IMR-90 (cell line): ENCODE results near the gene LTBP1. TPM values are rescaled to one million over a fixed set of nuclear protein-coding genes. Genes with fewer than 3 reads are reported as not detected.

Source experiments
- ATAC-seq: fragments of 200-7000 bp; cut with Tn5 transposase; 2 replicates; pipeline ENCODE4 v1.9.1; 2020; ENCODE audit warnings: low read depth, mild to moderate bottlenecking, moderate library complexity
- BruUV-seq: library from RNA; stranded (reverse); fragments of 400-500 nt; replicated peaks from 2 replicates; lab custom pipeline; 2021; lab: Mats Ljungman, UMichigan
- CTCF ChIA-PET: fragments of 300-600 bp; formaldehyde crosslinking; extraction: SDS; loops from one replicate; lab custom pipeline; 2021; ENCODE audit warnings: antibody characterized with exemption; lab: Yijun Ruan, JAX
- POLR2A ChIA-PET: fragments of 300-600 bp; sonication (Branson Sonifier 250); formaldehyde crosslinking; loops from one replicate; lab custom pipeline; 2022; ENCODE audit warnings: antibody characterized with exemption; ENCODE audit not compliant: unreplicated experiment; lab: Charles Lee
- DNase-seq: peaks from one replicate; pipeline ENCODE4 v3.0.0; 2013
- H2AFZ ChIP-seq: replicated peaks from 2 replicates; pipeline ENCODE3; 2013; ENCODE audit warnings: low read length, mild to moderate bottlenecking; ENCODE audit not compliant: poor library complexity
- H2AK5ac ChIP-seq: 2 replicates; pipeline ENCODE4 v1.6.1; 2013; ENCODE audit warnings: low read depth, low read length, inconsistent platforms
- H2AK9ac ChIP-seq: replicated peaks from 2 replicates; pipeline ENCODE3; 2013; ENCODE audit warnings: mild to moderate bottlenecking, low read depth, low read length, moderate library complexity; ENCODE audit not compliant: poor library complexity
- H2BK120ac ChIP-seq: 2 replicates; pipeline ENCODE4 v1.6.1; 2013; ENCODE audit warnings: low read depth, low read length, inconsistent platforms
- H2BK15ac ChIP-seq: 3 replicates; pipeline ENCODE4 v1.6.1; 2013; ENCODE audit warnings: low read depth, low read length, inconsistent platforms
- H2BK20ac ChIP-seq: 2 replicates; pipeline ENCODE4 v1.6.1; 2013; ENCODE audit warnings: low read depth, mild to moderate bottlenecking, inconsistent platforms, low read length, moderate library complexity
- H2BK5ac ChIP-seq: 2 replicates; pipeline ENCODE4 v1.6.1; 2013; ENCODE audit warnings: mild to moderate bottlenecking, low read depth, low read length, inconsistent platforms; ENCODE audit not compliant: poor library complexity, severe bottlenecking
- H3K14ac ChIP-seq: replicated peaks from 2 replicates; pipeline ENCODE4 v1.6.1; 2013; ENCODE audit warnings: low read depth, low read length, inconsistent platforms
- H3K18ac ChIP-seq: 2 replicates; pipeline ENCODE4 v1.6.1; 2013; ENCODE audit warnings: low read depth, low read length, control low read depth
- H3K23ac ChIP-seq: 2 replicates; pipeline ENCODE4 v1.6.1; 2013; ENCODE audit warnings: low read depth, low read length, inconsistent platforms
- H3K27ac ChIP-seq: 2 replicates; pipeline ENCODE4 v1.5.1; 2013; ENCODE audit warnings: mild to moderate bottlenecking, control low read depth, low read length; ENCODE audit not compliant: insufficient read depth
- H3K27me3 ChIP-seq: 2 replicates; pipeline ENCODE4 v1.6.1; 2013; ENCODE audit warnings: low read length; ENCODE audit not compliant: control insufficient read depth, insufficient read depth
- H3K36me3 ChIP-seq: 2 replicates; pipeline ENCODE4 v1.6.1; 2013; ENCODE audit warnings: low read length, mixed read lengths; ENCODE audit not compliant: control insufficient read depth, insufficient read depth
- H3K4ac ChIP-seq: 2 replicates; pipeline ENCODE4 v1.6.1; 2013; ENCODE audit warnings: low read depth, low read length, inconsistent platforms
- H3K4me1 ChIP-seq: 2 replicates; pipeline ENCODE4 v1.6.1; 2013; ENCODE audit warnings: low read length, mixed read lengths; ENCODE audit not compliant: control insufficient read depth, insufficient read depth
- H3K4me2 ChIP-seq: 2 replicates; pipeline ENCODE4 v1.6.1; 2013; ENCODE audit warnings: low read depth, mild to moderate bottlenecking, control low read depth, low read length, moderate library complexity
- H3K4me3 ChIP-seq: 2 replicates; pipeline ENCODE4 v1.5.1; 2013; ENCODE audit warnings: low read depth, mild to moderate bottlenecking, control low read depth, low read length, moderate library complexity; ENCODE audit not compliant: insufficient read depth
- H3K56ac ChIP-seq: 2 replicates; pipeline ENCODE4 v1.6.1; 2013; ENCODE audit warnings: low read length, inconsistent platforms; ENCODE audit not compliant: insufficient read depth; ENCODE audit errors: extremely low read depth
- H3K79me1 ChIP-seq, 2 experiments: 2 replicates each; pipeline ENCODE4 v1.6.1; 2013; ENCODE audit warnings: low read length in 2 of 2, inconsistent platforms in 1 of 2, low read depth in 1 of 2
- H3K9ac ChIP-seq: 2 replicates; pipeline ENCODE4 v1.6.1; 2013; ENCODE audit warnings: low read depth, low read length, control low read depth
- H3K9me1 ChIP-seq: 2 replicates; pipeline ENCODE4 v1.6.1; 2013; ENCODE audit warnings: low read length, inconsistent platforms; ENCODE audit not compliant: insufficient read depth
- H3K9me3 ChIP-seq: 2 replicates; pipeline ENCODE4 v1.6.1; 2013; ENCODE audit warnings: low read length; ENCODE audit not compliant: control insufficient read depth, insufficient read depth
- H4K20me1 ChIP-seq: 2 replicates; pipeline ENCODE4 v1.6.1; 2013; ENCODE audit warnings: low read length, inconsistent platforms; ENCODE audit not compliant: insufficient read depth
- H4K5ac ChIP-seq: 2 replicates; pipeline ENCODE4 v1.6.1; 2013; ENCODE audit warnings: mild to moderate bottlenecking, low read depth, low read length, control low read depth
- H4K8ac ChIP-seq, 2 experiments: 2 replicates each; pipeline ENCODE4 v1.6.1; 2013; ENCODE audit warnings: low read depth in 2 of 2, low read length in 2 of 2, control low read depth in 1 of 2, inconsistent platforms in 1 of 2
- H4K91ac ChIP-seq: 2 replicates; pipeline ENCODE4 v1.6.1; 2013; ENCODE audit warnings: low read depth, low read length, inconsistent platforms; ENCODE audit not compliant: insufficient read depth
- BHLHE40 ChIP-seq: fragments of 150-350 bp; IDR thresholded peaks from 2 replicates; pipeline ENCODE4 v1.6.1; 2016; ENCODE audit warnings: mild to moderate bottlenecking, low read depth, low read length
- CEBPB ChIP-seq: IDR thresholded peaks from 2 replicates; pipeline ENCODE4 v1.6.1; 2012; ENCODE audit warnings: low read depth, low read length, improper control_type of control experiment
- CHD1 ChIP-seq: IDR thresholded peaks from 2 replicates; pipeline ENCODE4 v1.6.1; 2012; ENCODE audit warnings: low read depth, low read length, improper control_type of control experiment
- FOS ChIP-seq: fragments of 150-350 bp; IDR thresholded peaks from 2 replicates; pipeline ENCODE4 v1.6.1; 2016; ENCODE audit warnings: low read depth, low read length
- MAFK ChIP-seq: IDR thresholded peaks from 2 replicates; pipeline ENCODE4 v1.6.1; 2012; ENCODE audit warnings: low read depth, low read length, improper control_type of control experiment
- MAZ ChIP-seq: IDR thresholded peaks from 2 replicates; pipeline ENCODE4 v1.6.1; 2012; ENCODE audit warnings: low read depth, mild to moderate bottlenecking, low read length, improper control_type of control experiment, moderate library complexity, borderline replicate concordance
- MXI1 ChIP-seq: IDR thresholded peaks from 2 replicates; pipeline ENCODE4 v1.6.1; 2012; ENCODE audit warnings: low read depth, mild to moderate bottlenecking, low read length, moderate library complexity, borderline replicate concordance
- NFE2L2 ChIP-seq: fragments of 150-350 bp; IDR thresholded peaks from 2 replicates; pipeline ENCODE4 v1.6.1; 2016; ENCODE audit warnings: low read depth, mild to moderate bottlenecking, low read length
- POLR2A ChIP-seq: IDR thresholded peaks from 2 replicates; pipeline ENCODE4 v1.6.1; 2012; ENCODE audit warnings: mild to moderate bottlenecking, low read depth, low read length
- RAD21 ChIP-seq: IDR thresholded peaks from 2 replicates; pipeline ENCODE4 v1.6.1; 2012; ENCODE audit warnings: low read length, improper control_type of control experiment
- RCOR1 ChIP-seq: IDR thresholded peaks from 2 replicates; pipeline ENCODE4 v1.6.1; 2012; ENCODE audit warnings: mild to moderate bottlenecking, low read length, improper control_type of control experiment; ENCODE audit not compliant: insufficient replicate concordance
- RFX5 ChIP-seq: IDR thresholded peaks from 2 replicates; pipeline ENCODE4 v1.8.0; 2012; ENCODE audit warnings: low read depth, mild to moderate bottlenecking, low read length, moderate library complexity
- SMC3 ChIP-seq: fragments of 150-350 bp; IDR thresholded peaks from 2 replicates; pipeline ENCODE4 v1.6.1; 2016; ENCODE audit warnings: low read depth, mild to moderate bottlenecking, antibody characterized with exemption, low read length, moderate library complexity
- WGBS, 2 experiments: methylation state at CpG; one replicate each; pipeline versions ENCODE4 v1.1.5 to v1.1.7; 2013; ENCODE audit warnings: missing lambda C conversion rate in 2 of 2; ENCODE audit not compliant: insufficient read length in 1 of 2; ENCODE audit errors: extremely low coverage in 2 of 2; 5-methylcytosine and 5-hydroxymethylcytosine counted together
- dilution Hi-C: fragments of 300-500 bp; cut with HindIII; formaldehyde crosslinking; loops from one replicate; pipeline ENCODE4 v1.14.3; 2018; ENCODE audit warnings: low sequenced_read_pairs; ENCODE audit not compliant: unreplicated experiment
- in situ Hi-C: fragments of 300-500 bp; cut with MboI; formaldehyde crosslinking; loops from 3 replicates; pipeline ENCODE4 v1.14.3; 2019; ENCODE audit warnings: low sequenced_read_pairs, inconsistent platforms, mixed read lengths
- intact Hi-C: fragments of 100-400 bp; cut with micrococcal nuclease; formaldehyde crosslinking; loops from 2 replicates; pipeline ENCODE4 v1.10.0; 2022
- polyA plus RNA-seq, 3 experiments: library from polyadenylated mRNA; depleted of rRNA; stranded (reverse); fragments of >200 nt; gene quantifications; 2 replicates each; pipeline ENCODE4 v1.2.3, GENCODE V29; 2012; ENCODE audit warnings: low replicate concordance in 1 of 3
- total RNA-seq: library from RNA; depleted of rRNA; stranded (reverse); fragments of >200 nt; gene quantifications from 2 replicates; pipeline ENCODE4 v1.2.3, GENCODE V29; 2012
- TF ChIP-seq, protein P1 (sequence below): fragments of 150-350 bp; IDR thresholded peaks from 2 replicates; pipeline ENCODE4 v1.6.1; 2017; ENCODE audit warnings: mild to moderate bottlenecking, antibody characterized with exemption, low read length, low read depth
- TF ChIP-seq, protein P2 (sequence below): fragments of 150-350 bp; IDR thresholded peaks from 2 replicates; pipeline ENCODE4 v1.6.1; 2016; ENCODE audit warnings: low read depth, mild to moderate bottlenecking, low read length, moderate library complexity, borderline replicate concordance
- TF ChIP-seq, protein P3 (sequence below): conservative IDR thresholded peaks from 2 replicates; pipeline ENCODE4 v1.5.1; 2012; ENCODE audit warnings: mild to moderate bottlenecking, low read depth, low read length, improper control_type of control experiment

LTBP1 gene
- total and polyA plus RNA-seq, 2 of the 4 experiments (the other 2 are of a cell fraction) = 235 to 326 TPM

DNA sequence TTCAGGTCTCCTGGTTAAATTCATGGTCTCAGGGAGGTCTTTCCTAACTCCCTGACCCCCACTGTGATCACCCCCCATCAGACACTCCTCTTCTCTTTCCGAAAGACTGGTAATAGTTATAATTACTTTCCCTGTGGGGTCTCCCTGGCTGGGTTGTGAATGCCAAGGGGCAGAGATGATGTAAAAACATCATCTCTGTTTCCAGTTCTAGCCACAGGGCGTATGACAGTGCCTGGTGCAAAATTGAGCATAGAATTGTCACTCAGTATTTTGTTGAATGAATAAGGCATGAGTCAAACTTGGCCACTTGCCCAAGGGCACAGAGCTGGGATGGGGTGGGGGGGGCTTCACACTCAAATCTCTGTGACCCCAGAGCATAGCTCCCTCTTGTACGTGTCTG is 65.2 kb downstream of the LTBP1 start:
- H2AK9ac ChIP-seq = no peak overlapping the region
- no peak overlapping the region for H3K4me2 ChIP-seq
- ATAC-seq (peak; percentile 26; the same call in 1 of the 2 replicates), DNase-seq (no peak)
- no peak overlapping the region for H4K91ac ChIP-seq
- no peaks in the 10 kb centered on the region for H3K9me3 ChIP-seq
- peaks cover 35 to 67% of the 10 kb centered on the region in 2 experiments for H3K79me1 ChIP-seq
- no peak overlapping the region for H3K18ac ChIP-seq
- no peak overlapping the region for H2AFZ ChIP-seq
- no peak overlapping the region for H4K5ac ChIP-seq
- H2AK5ac ChIP-seq = peak overlapping the region; percentile 34; the same call in 1 of the 2 replicates
- ChIA-PET POLR2A (no interaction called here), CTCF (no interaction called here)
- H2BK120ac ChIP-seq = no peak overlapping the region
- no peak overlapping the region for H3K14ac ChIP-seq
- no peak overlapping the region for H2BK15ac ChIP-seq
- no peak overlapping the region for H2BK20ac ChIP-seq
- H3K23ac ChIP-seq = 0 out of 2 replicates have a peak overlapping the region, but pooled peaks have one; percentile 12
- in situ Hi-C loops = no loop called here
- H3K27me3 ChIP-seq = no peaks in the 10 kb centered on the region
- no peak overlapping the region for H2BK5ac ChIP-seq
- H3K9me1 ChIP-seq = peaks cover 9% of the 10 kb centered on the region
- H3K56ac ChIP-seq = no peak overlapping the region
- H3K4me1 ChIP-seq = peaks cover 20% of the 10 kb centered on the region
- no peak overlapping the region for H3K27ac ChIP-seq
- 80% methylated on average over 1 of the region's 3 CpGs; no CpG with 5 or more reads in 1 of the 2 experiments for WGBS, 2 experiments
- no peak overlapping the region for H3K9ac ChIP-seq
- TF ChIP-seq POLR2A (no peak), MAZ (no peak), RFX5 (no peak), BHLHE40 (no peak), SMC3 (no peak), CHD1 (no peak), CEBPB (no peak), NFE2L2 (no peak), RAD21 (no peak), RCOR1 (no peak), FOS (no peak), MXI1 (no peak), MAFK (no peak)
- TF ChIP-seq, protein P1, sequence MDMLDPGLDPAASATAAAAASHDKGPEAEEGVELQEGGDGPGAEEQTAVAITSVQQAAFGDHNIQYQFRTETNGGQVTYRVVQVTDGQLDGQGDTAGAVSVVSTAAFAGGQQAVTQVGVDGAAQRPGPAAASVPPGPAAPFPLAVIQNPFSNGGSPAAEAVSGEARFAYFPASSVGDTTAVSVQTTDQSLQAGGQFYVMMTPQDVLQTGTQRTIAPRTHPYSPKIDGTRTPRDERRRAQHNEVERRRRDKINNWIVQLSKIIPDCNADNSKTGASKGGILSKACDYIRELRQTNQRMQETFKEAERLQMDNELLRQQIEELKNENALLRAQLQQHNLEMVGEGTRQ = no peak
- TF ChIP-seq, protein P2, sequence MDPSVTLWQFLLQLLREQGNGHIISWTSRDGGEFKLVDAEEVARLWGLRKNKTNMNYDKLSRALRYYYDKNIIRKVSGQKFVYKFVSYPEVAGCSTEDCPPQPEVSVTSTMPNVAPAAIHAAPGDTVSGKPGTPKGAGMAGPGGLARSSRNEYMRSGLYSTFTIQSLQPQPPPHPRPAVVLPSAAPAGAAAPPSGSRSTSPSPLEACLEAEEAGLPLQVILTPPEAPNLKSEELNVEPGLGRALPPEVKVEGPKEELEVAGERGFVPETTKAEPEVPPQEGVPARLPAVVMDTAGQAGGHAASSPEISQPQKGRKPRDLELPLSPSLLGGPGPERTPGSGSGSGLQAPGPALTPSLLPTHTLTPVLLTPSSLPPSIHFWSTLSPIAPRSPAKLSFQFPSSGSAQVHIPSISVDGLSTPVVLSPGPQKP = no peak
- TF ChIP-seq, protein P3, sequence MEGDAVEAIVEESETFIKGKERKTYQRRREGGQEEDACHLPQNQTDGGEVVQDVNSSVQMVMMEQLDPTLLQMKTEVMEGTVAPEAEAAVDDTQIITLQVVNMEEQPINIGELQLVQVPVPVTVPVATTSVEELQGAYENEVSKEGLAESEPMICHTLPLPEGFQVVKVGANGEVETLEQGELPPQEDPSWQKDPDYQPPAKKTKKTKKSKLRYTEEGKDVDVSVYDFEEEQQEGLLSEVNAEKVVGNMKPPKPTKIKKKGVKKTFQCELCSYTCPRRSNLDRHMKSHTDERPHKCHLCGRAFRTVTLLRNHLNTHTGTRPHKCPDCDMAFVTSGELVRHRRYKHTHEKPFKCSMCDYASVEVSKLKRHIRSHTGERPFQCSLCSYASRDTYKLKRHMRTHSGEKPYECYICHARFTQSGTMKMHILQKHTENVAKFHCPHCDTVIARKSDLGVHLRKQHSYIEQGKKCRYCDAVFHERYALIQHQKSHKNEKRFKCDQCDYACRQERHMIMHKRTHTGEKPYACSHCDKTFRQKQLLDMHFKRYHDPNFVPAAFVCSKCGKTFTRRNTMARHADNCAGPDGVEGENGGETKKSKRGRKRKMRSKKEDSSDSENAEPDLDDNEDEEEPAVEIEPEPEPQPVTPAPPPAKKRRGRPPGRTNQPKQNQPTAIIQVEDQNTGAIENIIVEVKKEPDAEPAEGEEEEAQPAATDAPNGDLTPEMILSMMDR = no peak
- no peak overlapping the region; a peak in 1 of 4 replicates for H4K8ac ChIP-seq
- BruUV-seq = no TSS peak
- H3K4me3 ChIP-seq = no peak overlapping the region
- H3K4ac ChIP-seq = no peak overlapping the region
- no peaks in the 10 kb centered on the region for H3K36me3 ChIP-seq
- dilution Hi-C loops = no loop called here
- no peaks in the 10 kb centered on the region for H4K20me1 ChIP-seq
- intact Hi-C loops = no loop called here
